Muscle of arm (tissue), 12 donors: Measurements from ENCODE around the gene LRRC45. TPM values are rescaled to one million over a fixed set of nuclear protein-coding genes. Genes with fewer than 3 reads are reported as not detected.

Experiments
- DNase-seq: peaks from one replicate; pipeline ENCODE4 v3.0.0-alpha.2; 2013
- polyA plus RNA-seq, 12 donors: library from polyadenylated mRNA; unstranded; fragments of 120-200 nt; gene quantifications; one replicate each; pipeline ENCODE4 v1.2.1, GENCODE V29; 2013; ENCODE audit not compliant: insufficient read length in 12 of 12

LRRC45 gene
- polyA plus RNA-seq, 12 donors = 6.3 to 31.7 (median 8.0) TPM; not detected in 1

DNA sequence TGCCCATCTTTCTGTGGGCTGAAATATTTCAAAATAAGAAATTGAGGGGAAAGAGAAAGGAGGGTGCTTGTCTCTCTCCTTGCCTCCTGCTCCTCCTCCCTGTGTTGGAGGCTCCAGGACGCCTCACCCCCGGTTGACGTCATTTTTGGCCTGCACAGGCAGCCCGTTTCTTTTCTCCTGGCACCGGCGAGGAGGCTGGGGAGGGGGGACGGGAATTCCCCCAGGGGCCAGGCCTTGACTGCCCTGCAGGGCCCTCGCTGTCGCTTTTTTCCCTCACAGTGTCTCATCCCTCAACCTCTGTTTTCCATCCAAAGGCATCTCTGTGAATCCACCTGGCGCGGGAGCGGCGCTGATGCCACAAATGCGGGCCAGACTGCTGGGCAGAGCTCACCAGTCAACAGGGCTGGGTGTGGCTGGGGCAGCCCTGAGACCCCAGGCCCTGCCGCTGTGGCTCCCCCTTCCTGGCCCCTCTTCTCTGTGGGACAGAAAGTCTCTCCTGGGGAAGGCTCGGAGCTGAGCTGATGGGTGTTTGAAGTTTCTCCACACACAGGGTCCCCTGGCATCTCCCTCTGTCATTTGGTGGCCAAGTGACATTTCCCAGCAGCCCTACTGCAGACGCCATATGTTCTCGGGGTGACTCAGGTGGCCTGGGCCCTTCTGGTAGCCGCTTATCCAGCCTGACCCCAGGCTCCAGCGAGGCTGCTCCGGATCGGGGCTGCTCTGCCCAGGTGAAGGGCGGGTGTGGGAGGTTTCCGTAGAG is 16.5 kb upstream of the LRRC45 start:
- no peak for DNase-seq

DNA sequence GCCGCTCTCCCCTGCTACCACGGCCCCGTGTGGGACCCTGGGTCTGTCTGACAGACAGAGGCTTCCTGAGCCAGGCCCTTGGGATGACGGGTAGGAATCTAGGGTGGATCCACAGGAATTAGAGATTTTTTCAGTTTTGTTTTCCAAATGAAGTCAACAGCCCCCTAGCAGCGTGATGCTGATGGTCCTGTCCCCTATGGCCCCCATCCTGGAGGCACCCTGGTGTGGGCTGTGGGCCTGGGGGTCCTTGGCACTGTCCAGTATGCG is 15.9 kb upstream of the LRRC45 start:
- DNase-seq = no peak

DNA sequence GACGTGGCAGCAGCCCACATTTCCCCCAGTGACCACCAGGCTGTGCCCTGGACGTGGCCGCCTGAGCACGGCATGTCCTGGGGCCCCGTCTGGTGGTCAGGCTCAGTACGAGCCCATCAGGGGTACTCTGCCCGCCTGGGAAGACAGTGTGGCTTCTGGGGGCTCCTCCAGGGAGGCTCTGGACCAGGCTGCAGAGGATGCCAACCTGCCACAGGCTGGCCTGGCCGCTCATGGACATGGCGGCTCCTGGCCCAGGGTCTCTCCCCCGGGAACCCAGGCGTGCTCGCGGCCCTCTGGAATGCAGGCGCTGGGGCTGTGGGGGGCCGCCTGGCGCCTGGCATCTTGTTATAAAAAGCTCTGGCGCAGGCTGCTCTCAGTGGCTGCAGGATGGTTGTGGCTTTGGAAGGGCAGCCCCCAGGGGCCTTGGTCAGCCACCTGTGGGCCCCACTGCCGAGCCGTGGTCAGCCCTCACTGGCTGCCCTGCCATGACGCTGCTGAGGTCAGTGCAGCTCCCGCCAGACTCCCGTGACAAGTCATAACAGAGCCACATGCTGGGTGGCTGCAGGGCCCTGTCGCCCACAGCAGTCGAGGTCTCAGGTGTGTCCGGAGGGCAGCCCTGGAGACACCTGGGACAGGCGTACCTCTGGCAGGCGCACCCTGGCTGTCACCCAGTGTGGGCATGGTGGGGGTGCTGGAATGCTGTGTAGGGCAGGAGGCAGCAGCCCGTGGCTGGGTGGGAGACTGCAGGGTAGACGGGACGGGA is 15.4 kb upstream of the LRRC45 start:
- no peak for DNase-seq

DNA sequence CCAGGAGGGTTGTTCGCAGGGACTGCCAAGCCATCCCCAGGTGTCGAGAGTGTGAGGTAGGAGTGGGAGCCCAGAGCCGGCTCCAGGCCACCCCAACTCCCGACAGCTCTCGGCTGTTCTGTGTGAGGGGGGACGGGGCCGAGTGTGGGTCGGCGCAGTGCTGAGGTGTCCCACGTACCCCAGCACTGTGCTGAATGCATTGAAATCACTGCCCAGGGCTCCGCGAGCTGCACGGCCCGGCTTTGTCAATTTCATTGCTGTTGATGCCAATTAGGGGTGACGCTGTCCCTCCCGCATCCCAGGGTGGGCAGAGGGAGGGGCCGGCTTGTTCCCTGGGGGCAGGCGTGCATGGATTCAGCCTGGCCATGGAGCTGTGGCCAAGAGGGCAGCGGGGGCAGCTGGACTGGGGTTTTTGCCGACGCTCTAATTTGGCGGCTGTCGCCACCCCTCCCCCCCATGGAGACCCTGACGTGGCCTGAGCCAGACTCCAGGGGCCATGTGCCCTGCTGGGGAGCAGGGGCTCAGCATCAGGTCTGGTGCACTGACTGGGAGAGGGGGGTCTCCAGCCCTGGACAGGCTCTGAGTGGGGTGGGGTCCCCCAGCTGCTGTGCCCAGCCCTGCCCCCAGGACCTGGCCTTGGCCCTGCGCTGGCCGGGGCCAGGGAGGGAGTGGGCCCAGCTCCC is 14.7 kb upstream of the LRRC45 start:
- DNase-seq = no peak

DNA sequence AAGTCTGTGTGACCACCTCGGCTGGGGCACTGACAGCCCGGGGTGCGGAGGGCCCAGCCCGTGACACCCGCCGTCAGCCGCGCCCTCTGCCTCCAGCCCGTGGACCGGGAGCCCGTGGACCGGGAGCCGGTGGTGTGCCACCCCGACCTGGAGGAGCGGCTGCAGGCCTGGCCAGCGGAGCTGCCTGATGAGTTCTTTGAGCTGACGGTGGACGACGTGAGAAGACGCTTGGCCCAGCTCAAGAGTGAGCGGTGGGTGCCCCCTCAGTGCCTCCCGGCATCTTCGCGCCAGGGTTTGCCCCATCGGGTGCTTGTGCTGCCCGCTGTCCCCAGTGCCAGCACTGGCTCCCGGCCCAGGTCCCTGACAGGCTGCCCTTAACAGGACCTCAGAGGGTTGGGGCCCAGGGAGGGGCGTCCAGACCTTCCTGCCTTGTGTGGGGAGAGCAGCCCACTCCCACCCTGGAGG is 14.1 kb upstream of the LRRC45 start:
- DNase-seq = no peak

DNA sequence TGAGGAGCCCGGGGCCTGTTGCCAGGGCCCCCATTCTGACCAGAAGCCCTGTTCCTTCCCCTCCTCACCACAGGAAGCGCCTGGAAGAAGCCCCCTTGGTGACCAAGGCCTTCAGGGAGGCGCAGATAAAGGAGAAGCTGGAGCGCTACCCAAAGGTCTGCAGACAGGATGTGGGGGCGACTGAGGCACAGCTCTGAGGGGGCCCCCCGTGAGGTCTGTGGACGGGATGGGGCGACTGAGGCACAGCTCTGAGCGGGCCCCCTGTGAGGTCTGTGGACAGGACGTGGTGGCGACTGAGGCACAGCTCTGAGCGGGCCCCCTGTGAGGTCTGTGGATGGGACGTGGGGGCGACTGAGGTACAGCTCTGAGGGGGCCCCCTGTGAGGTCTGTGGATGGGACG is 13.7 kb upstream of the LRRC45 start:
- DNase-seq = no peak

DNA sequence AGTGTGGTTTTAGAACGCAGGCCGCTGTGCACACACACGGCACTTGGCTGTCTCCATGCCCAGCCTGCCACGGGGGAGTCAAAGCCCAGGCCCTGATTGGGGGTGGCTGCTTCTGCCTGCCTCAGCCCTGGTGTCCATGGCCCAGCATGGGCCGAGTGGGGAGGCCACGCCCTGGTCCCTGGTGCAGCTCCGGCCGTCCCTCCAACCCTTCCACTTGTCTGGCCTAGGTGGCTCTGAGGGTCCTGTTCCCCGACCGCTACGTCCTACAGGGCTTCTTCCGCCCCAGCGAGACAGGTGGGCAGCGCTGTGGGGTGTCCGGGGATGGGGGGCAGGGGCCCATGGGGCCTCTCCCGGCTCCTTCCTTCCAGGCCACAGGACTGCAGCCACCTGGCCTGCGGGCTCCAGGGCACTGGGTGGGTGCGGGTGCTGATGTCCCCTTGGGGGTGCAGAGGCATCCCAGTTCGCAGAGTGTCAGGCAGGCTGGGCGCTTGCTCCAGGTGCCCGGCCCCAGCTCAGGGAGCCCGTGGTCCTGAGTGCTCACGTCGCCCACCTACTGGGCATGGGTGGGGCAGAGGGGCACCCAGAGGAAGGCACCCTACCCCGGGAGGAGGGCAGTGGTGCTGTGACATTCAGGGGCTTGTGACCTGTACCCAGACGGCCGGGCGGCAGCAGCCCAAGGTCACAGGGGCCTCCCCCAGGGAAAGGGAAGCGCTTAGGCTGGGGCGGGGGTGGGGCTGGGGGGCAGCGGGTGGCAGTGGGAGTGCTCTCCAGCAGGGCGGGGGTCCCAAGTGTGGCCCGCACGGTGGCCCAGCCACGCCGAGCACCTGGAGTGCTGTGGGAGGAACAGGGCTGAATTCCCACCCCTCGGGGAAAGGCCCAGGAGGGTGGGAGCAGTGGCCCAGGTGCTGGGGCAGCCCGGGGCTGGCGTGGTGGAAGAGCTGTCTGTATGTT is 12.3 kb upstream of the LRRC45 start:
- DNase-seq = no peak

DNA sequence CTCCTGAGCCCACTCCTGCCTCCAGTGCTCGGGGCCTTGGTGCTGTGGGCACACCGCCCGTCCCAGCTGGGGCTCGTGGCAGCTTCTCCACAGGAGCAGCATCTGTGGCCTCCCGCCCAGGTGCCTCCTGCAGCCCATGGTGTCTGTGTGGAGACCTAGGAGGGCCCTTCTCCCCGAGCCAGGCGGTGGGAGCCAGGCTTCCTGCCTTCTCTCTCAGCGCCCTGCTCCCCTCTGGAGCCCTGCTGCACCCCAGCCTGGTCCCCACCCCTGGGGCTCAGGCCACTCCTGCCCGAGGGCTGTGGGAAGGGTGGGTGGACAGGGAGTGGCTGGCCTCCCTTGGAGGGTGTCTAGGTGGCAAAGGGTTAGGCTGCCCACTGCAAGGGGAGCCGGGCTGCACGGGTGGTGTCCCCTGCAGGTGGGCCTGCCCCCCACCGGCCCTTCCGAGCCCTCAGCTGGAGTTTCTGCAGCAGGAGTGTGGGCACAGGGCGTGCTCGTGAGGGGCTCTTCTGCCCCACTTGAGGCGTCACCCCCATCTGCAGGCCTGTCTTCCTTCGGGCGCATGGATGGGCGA is 11.4 kb upstream of the LRRC45 start:
- no peak for DNase-seq

DNA sequence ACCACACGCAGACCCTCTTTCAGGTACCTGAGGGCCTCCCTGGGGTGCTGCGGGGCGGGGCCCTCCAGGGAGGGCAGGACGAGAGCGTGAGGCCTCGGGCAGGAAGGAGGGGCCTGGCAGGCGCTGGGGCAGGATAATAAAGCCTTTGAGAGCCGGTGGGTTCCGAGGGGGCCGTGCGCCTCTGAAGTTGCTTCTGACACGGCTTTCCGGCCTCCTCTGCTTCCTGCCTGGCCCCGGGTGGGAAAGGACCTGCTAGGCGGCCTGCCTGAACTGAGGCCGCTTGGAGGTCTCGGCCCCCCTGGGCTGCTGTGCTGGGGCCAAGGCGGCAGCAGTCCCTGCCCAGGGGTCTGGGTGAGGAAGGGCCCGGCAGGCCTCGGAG is 10.9 kb upstream of the LRRC45 start:
- no peak for DNase-seq

DNA sequence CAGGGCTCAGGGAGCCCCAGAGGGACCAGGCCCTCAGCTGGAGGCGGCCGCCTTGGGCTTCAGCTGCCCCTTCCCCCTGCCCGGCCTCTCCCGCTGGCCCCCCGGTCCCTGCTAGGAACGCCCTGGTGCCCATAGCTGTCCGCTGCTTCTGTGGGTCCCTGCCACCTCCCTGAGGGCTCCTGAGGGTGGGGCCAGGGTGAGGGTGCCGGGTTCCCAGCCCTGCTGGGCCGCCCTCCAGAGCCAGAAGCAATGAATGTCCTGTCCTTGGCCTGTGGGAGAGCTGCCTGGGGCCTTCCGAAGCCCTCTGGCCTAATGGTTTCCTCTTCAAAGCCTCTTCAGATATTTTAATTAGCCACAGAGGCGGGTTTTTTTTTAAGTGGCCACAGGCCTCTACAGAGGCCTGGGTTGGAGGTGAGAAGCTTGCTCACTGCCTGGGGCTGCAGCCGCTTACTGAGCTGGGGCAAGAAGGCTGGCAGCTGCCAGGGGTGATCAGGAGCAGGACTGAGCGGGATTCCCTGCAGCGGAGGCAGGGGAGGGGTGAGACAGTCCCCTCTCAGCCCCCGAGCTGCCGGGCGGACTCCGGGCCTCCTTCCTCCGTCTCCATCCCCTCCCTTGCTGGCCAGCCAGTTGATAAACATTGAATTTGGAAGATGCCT is 10.3 kb upstream of the LRRC45 start:
- no peak for DNase-seq

DNA sequence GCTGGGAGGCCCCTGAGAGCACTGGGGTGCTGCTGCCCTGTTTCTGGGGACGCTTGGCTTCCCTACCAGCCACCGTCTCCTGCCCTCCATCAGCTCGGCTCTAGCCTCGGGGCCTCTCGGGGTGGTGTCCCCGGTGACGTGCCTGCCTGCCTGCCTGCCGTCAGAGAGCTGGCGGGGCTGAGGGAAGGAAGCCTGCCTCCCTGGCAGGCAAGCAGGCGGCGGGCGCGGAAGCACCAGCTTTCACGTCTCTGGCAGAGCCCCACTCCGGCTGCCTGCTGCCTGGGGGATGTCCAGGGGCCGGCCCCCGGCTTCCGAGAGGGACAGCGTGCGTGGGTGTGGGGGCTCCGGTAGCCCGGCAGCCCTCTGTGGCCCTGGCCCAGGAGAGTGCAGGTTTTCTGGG is 9.8 kb upstream of the LRRC45 start:
- DNase-seq = no peak

DNA sequence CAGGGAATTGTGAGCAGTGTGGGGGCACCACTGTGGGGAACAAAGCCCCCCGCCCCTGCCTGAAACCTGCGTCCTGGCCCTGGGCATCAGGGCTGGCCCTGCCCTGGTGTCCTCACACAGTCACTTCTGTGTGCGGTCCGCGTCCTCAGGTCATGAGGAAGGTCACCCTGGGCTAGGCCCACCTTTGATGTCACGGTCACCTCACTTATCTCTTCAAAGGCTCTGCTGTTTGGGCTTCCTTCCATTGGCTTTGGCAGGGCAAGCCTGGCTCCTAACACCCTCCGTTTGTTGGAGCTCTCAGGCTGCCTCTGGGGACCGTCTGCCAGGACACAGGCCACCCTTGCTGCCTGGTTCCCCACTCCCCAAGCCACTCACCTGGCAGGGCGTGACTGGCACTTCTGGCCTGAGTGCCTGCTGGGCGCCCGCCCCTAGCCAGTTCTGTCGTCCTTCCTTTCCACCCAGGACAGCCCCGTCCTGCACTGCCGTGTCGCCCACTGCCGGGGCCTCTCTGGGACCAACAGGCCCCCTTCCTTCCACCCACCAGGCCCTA is 9.3 kb upstream of the LRRC45 start:
- no peak for DNase-seq

DNA sequence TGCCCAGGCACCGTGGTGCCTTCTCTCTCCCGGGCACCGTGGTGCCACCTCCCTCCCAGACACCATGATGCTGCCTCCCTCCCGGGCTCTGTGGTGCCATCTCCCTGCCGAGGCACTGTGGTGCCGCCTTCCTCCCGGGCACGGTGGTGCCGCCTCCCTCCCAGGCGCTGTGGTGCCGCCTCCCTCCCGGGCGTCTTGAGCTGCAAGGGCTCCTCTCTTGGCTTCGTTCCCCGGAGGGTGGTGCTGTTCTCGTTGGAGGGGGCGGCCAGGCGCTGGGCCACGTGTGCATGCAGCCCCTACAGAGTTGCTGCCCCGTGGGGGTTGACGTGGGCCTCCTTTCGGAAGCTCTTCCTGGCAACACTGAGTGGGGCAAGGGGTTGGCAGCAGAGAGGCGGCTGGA is 8.7 kb upstream of the LRRC45 start:
- DNase-seq = no peak

DNA sequence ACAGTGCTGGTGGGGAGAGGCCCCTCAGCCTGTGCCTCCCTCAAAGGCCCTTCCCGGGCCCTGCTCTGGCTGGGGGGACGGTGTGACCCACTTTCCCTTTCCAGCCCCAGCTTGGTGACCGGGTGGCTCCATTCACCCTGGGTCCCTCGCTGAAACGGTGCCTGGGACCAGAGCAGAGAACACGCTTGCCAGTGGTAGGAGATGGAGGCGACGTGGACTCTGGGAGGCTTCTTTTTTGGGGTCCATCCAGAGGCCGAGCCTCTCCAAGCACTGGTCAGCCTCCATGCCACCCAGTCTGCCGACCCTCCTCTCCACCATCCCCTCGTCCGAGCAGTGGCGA is 8.2 kb upstream of the LRRC45 start:
- no peak for DNase-seq

DNA sequence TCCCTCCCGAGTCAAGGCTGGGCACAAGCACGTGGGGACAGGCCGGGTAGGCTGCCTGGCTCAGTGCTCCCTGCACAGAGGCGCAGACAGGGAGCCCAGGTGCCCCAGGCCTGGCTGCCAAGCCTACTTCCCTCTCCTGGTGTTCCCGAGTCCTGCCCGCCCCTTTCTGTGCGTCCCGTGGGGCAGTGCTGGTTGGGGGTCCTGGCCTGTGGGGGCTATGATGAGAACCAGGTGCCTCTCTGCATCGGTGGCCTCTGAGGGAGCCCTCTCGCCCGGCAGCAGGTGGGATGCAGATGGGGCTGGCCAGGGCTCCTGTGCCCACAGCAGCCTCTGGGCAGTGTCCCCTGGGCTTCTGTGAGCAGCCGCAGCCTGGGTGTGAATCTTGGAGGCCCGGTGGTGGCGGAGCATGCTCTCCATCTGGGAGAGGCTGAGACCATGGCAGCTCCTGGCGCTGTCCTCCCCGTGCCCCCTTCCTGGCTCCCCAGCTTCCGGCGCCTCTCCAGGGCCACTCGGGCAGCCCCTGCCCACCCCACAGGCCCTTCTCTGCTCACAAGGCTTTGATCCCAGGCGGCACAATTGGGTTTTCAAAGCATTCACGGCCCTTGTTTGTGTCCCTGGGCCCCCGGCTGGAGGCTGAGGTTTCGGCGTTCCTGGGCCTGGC is 7.7 kb upstream of the LRRC45 start:
- DNase-seq = no peak

DNA sequence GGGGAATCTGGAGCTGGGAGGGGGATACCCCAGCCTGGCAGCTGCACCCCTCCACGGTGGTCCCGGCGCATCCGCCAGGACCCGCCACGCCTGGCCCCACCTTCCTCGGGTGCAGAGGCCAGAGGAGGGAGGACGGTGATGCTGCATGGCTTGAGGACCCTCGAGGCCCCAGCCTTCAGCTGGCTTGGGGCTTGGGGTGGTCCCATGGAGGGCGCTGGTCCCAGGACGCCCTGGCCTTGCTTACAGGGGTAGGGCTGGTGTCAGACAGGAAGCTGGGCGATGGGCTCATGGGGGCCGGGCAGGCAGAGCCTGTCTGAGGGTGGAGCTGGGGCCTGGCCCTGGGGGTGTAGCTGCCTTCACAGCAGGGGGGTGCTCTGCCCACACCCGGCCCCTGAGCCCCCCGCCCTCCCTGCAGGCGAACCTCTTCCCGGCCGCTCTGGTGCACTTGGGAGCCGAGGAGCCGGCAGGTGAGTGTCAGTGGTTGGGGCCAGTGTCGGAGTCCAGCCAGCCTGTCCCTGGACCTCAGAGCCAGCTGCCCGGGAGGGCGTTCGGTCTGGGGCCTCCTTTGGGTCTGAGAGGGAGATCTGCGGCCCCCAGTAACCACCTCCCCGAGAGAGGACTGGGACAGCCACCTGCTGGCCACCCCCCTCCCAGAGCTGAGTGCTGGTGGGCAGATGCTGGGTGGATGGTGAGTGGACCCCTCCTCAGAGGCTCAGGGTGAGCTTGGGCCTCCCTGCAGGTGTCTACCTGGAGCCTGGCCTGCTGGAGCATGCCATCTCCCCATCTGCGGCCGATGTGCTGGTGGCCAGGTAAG is 6.8 kb upstream of the LRRC45 start:
- DNase-seq = no peak

DNA sequence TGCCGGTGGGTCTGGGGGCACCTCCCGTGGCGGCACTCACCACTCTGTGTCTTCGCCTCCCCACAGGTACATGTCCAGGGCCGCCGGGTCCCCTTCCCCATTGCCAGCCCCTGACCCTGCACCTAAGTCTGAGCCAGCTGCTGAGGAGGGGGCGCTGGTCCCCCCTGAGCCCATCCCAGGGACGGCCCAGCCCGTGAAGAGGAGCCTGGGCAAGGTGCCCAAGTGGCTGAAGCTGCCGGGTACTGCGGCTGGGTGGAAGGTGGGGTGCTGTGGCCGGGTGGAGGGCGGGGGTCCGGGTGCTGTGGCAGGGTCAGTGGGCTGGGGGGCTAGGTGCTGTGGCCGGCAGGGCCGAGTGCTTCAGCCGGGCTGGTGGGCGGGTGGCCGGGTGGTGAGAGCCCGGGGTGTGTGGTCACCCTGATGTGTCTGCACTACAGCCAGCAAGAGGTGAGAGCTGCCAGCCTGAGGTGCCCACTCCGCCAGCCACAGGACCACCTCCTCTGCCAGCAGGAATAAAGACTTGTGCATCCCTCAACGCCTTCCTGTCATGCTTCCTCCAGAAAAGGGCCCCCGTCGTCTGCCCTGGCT is 6.1 kb upstream of the LRRC45 start:
- DNase-seq = no peak

DNA sequence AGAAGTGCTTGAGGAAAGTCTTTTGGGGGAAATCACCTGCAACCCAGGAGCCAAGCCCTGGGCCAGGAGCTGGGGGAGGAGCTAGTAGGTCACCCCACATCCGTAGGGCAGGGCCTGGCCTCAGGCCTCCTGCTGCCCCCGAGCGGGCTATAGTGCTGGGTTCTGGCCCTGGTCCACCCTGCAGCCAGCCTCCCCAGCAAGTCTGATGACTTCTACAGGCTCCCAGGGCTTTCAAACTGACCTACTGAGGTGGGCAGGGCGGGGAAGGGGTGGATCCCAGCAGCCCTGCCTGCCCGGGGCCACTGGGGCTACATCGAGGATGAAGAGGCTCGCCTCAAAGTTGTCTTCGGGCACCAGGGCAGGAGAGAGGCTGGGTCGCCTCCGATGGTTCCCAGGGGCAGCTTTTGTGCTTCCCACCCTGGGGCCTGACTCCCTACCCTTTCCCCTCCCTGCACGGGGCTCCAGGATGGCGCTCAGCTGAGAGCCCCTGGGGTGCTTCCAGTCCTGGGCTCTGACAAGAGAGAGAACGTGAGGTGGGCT is 5.4 kb upstream of the LRRC45 start:
- no peak for DNase-seq
